Measurements from ENCODE around the gene NEK7.

NEK7 gene

GRCh38 chr1:198147216-198147615 lies 9.6 kb upstream of the NEK7 start:
- no peak for DNase-seq

- DNase-seq, result no peak
Measured at GRCh38 chr1:198150369-198150768, 6.4 kb upstream of the NEK7 start.

- no peak for DNase-seq
Measured at GRCh38 chr1:198151688-198152087, 5.1 kb upstream of the NEK7 start.

GRCh38 chr1:198153103-198153502 lies 3.7 kb upstream of the NEK7 start:
- DNase-seq, result no peak

- no peak for DNase-seq
Measured at GRCh38 chr1:198153804-198154203, 3.0 kb upstream of the NEK7 start.

GRCh38 chr1:198155253-198155652 lies 1.5 kb upstream of the NEK7 start:
- no peak for DNase-seq

- peak; percentile 82 for DNase-seq
Measured at GRCh38 chr1:198156111-198156744, 570 bp upstream of the NEK7 start.

- DNase-seq, result peak; percentile 87
Measured at GRCh38 chr1:198157241-198157846, 546 bp downstream of the NEK7 start.

- DNase-seq, result peak; percentile 38
Measured at GRCh38 chr1:198157847-198158725, 1.3 kb downstream of the NEK7 start.

GRCh38 chr1:198158735-198159589 lies 2.2 kb downstream of the NEK7 start:
- DNase-seq, result peak; percentile 91

- no peak for DNase-seq
Measured at GRCh38 chr1:198160222-198160621, 3.4 kb downstream of the NEK7 start.

GRCh38 chr1:198160946-198161614 lies 4.3 kb downstream of the NEK7 start:
- no peak for DNase-seq

GRCh38 chr1:198161718-198162090 lies 4.9 kb downstream of the NEK7 start:
- DNase-seq, result no peak

GRCh38 chr1:198162091-198162767 lies 5.4 kb downstream of the NEK7 start:
- no peak for DNase-seq

GRCh38 chr1:198165927-198166647 lies 9.3 kb downstream of the NEK7 start:
- no peak for DNase-seq

GRCh38 chr1:198166900-198167299 lies 10.1 kb downstream of the NEK7 start:
- no peak for DNase-seq

GRCh38 chr1:198167436-198167934 lies 10.7 kb downstream of the NEK7 start:
- peak; percentile 33 for DNase-seq

GRCh38 chr1:198168227-198168626 lies 11.4 kb downstream of the NEK7 start:
- no peak for DNase-seq

GRCh38 chr1:198169672-198170071 lies 12.9 kb downstream of the NEK7 start:
- no peak for DNase-seq

- DNase-seq, result no peak
Measured at GRCh38 chr1:198171667-198172540, 15.1 kb downstream of the NEK7 start.
